ENCODE data around the gene METTL25B. TPM values are rescaled to one million over a fixed set of nuclear protein-coding genes. Genes with fewer than 3 reads are reported as not detected.
A peak's percentile ranks its signal among the peaks of the same experiment; 100 is the strongest.
"Not testable (repeated sequence)": the region's sequence is repeated elsewhere in the genome, so short reads cannot be mapped to it uniquely, and the experiment has no call there.

Gene METTL25B
- total and polyA plus RNA-seq, 7 donors: 11.8 to 33.1 (median 19.0) TPM

GRCh38 chr1:156760796-156761104 lies 32.5 kb downstream of the METTL25B start:
- Histone ChIP-seq H3K27me3 (no peaks in the 10 kb centered on the region), H3K4me3 (no peak overlapping the region), H3K36me3 (no peaks in the 10 kb centered on the region), H3K9me3 (no peaks in the 10 kb centered on the region), H3K4me1 (peaks cover 0 to 2% (median under 1%) of the 10 kb centered on the region in 4 donors), H3K27ac (no peak overlapping the region)
- 81% methylated on average over 4 of the region's 4 CpGs for WGBS, 2 donors
- DNase-seq: no peak
- intact Hi-C loops (cut with DNase I): no loop called here
- TF ChIP-seq, protein P1, sequence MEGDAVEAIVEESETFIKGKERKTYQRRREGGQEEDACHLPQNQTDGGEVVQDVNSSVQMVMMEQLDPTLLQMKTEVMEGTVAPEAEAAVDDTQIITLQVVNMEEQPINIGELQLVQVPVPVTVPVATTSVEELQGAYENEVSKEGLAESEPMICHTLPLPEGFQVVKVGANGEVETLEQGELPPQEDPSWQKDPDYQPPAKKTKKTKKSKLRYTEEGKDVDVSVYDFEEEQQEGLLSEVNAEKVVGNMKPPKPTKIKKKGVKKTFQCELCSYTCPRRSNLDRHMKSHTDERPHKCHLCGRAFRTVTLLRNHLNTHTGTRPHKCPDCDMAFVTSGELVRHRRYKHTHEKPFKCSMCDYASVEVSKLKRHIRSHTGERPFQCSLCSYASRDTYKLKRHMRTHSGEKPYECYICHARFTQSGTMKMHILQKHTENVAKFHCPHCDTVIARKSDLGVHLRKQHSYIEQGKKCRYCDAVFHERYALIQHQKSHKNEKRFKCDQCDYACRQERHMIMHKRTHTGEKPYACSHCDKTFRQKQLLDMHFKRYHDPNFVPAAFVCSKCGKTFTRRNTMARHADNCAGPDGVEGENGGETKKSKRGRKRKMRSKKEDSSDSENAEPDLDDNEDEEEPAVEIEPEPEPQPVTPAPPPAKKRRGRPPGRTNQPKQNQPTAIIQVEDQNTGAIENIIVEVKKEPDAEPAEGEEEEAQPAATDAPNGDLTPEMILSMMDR (IDR thresholded peaks at IDR 0.05): no peak
- no peak for TF ChIP-seq POLR2AphosphoS5 (IDR thresholded peaks at IDR 0.05)
- no peak for TF ChIP-seq EP300 (IDR thresholded peaks at IDR 0.05)
- TF ChIP-seq POLR2A (IDR thresholded peaks at IDR 0.05): no peak

DNA sequence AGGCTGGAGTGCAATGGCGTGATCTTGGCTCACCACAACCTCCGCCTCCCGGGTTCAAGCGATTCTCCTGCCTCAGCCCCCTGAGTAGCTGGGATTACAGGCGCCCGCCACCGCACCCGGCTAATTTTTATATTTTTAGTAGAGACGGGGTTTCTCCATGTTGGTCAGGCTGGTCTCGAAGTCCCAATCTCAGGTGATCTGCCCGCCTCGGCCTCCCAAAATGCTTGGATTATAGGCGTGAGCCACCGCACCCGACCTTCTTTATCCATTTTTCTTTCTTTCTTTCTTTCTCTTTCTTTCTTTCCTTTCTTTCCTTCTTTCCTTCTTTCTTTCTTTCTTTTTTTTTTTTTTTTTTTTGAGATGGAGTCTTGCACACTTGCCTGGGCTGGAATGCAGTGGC lies 36.9 kb downstream of the METTL25B start:
- H3K36me3 ChIP-seq, H3K27me3 ChIP-seq, H3K9me3 ChIP-seq, H3K4me3 ChIP-seq, H3K27ac ChIP-seq: not testable (repeated sequence)
- intact Hi-C loops (cut with DNase I): loop anchor here (5.0 kb wide), 1 partner anchor 38 kb away; the partner anchor contains the start of genes ISG20L2 and METTL25B
- peaks cover 0 to 32% (median 27%) of the 10 kb centered on the region in 4 donors for H3K4me1 ChIP-seq
- WGBS, 2 donors: 95 to 97% methylated on average over 15 of the region's 15 CpGs
- DNase-seq: peak; percentile 38

DNA sequence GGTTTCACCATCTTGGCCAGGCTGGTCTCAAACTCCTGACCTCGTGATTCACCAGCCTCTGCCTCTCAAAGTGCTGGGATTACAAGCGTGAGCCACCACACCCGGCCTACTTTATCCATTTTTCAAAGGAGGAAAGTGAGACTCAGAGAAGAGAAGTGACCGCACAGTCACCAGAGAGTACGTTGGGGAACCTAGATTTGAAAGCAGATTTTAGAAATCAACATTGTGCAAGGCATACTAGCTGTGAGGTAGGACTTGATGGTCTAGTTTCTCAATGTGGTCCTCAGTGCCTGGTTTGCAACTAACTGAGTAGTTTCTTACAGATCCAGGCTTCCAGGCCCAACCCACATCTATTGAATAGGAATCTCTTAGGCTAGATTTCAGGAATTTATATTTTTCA lies 37.4 kb downstream of the METTL25B start:
- Histone ChIP-seq H3K4me3 (no peak overlapping the region), H3K27me3 (no peaks in the 10 kb centered on the region), H3K27ac (no peak overlapping the region), H3K4me1 (peaks cover 0 to 37% (median 33%) of the 10 kb centered on the region in 4 donors), H3K9me3 (no peaks in the 10 kb centered on the region), H3K36me3 (peaks cover 0 to 6% (median 4%) of the 10 kb centered on the region in 4 donors)
- WGBS, 2 donors: 88 to 92% methylated on average over 5 of the region's 5 CpGs
- TF ChIP-seq POLR2AphosphoS5 (IDR thresholded peaks at IDR 0.05): no peak
- TF ChIP-seq, protein P1 (IDR thresholded peaks at IDR 0.05): no peak
- no peak for DNase-seq
- intact Hi-C loops (cut with DNase I): loop anchor here (2.0 to 5.0 kb wide), 2 partner anchors 15 to 38 kb away; partner anchors contain the start of genes HDGF, ISG20L2 and METTL25B

DNA sequence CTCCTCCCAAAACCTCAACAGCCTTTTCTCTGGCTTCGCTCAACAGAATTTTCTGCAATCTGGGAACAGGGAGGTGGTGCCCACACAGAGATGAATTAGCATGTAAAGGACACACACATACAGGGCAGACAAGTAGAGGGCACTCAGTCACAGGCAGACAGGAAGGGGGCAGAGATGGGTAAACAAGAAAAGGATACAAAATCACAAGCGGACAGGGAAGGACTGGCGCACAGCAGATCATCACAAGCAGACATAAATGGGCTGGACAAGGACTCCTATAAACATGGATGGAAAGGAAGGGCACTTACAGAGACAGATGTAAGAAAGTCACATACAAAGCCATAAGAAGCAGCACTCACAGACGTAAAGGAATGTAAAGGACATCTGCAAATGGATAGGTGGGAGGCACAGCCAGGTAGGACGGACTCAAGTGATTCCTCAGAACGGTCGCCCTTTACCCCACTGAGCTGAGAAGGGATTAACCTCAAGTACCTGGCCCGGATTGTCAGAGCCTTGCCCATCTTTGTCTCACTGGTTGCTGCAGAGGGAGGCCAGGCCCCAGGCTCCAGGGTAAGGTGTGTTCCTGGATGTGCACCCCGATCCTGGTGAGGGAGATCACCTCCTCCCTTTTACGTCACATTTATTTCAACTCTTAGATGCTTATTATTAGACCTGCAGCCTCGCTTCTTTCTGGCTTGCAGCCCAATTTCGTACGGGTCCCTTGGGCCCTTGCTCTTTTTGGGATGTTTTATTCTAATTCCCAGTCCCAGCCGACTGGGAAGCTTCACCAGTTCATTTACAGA lies 38.2 kb downstream of the METTL25B start:
- intact Hi-C loops (cut with DNase I): loop anchor here (2.0 to 5.0 kb wide), 2 partner anchors 16 to 39 kb away; partner anchors contain the start of genes HDGF, ISG20L2 and METTL25B
- no peaks in the 10 kb centered on the region for H3K9me3 ChIP-seq

GRCh38 chr1:156767101-156767878 lies 39.0 kb downstream of the METTL25B start, which contains the start of gene PRCC:
PRCC (plus strand) TSS chr1:156767535; CDS start chr1:156767772, 237 bp downstream.
- H3K9me3 ChIP-seq: no peaks in the 10 kb centered on the region
- H3K4me1 ChIP-seq: peaks cover 0 to 50% (median 47%) of the 10 kb centered on the region in 4 donors
- peak within 1 kb of the TSS; percentile 92 to 96 (median 94) for H3K27ac ChIP-seq
- H3K36me3 ChIP-seq: peaks cover 0 to 18% (median 6%) of the 10 kb centered on the region in 4 donors
- 0% methylated on average over 50 of the region's 50 CpGs for WGBS, 2 donors
- DNase-seq: peak; percentile 99
- intact Hi-C loops (cut with DNase I): loop anchor here (2.0 to 5.0 kb wide), 2 partner anchors 16 to 40 kb away; partner anchors contain the start of genes HDGF, ISG20L2 and METTL25B
- H3K27me3 ChIP-seq: no peaks in the 10 kb centered on the region
- TF ChIP-seq POLR2AphosphoS5 (IDR thresholded peaks at IDR 0.05) (peak; percentile 75 to 87 (median 79)), EP300 (IDR thresholded peaks at IDR 0.05) (peak in 1 of 4 donors; percentile 60), POLR2A (IDR thresholded peaks at IDR 0.05) (peak in 1 of 2 donors; percentile 19)
- TF ChIP-seq, protein P1 (IDR thresholded peaks at IDR 0.05): no peak
- H3K4me3 ChIP-seq: peak within 1 kb of the TSS; percentile 67 to 99 (median 86)

More for the DNA sequence above, 38.2 kb downstream of the METTL25B start:
- H3K4me3 ChIP-seq: peak overlapping the region; percentile 67 to 99 (median 82)
- 5 to 8% methylated on average over 14 of the region's 14 CpGs for WGBS, 2 donors
- H3K4me1 ChIP-seq: peaks cover 0 to 46% (median 41%) of the 10 kb centered on the region in 4 donors
- H3K27me3 ChIP-seq: no peaks in the 10 kb centered on the region
- DNase-seq: peak; percentile 51
- peak overlapping the region; percentile 91 to 96 (median 94) for H3K27ac ChIP-seq
- no peak for TF ChIP-seq POLR2AphosphoS5 (IDR thresholded peaks at IDR 0.05)
- no peak for TF ChIP-seq EP300 (IDR thresholded peaks at IDR 0.05)
- H3K36me3 ChIP-seq: peaks cover 0 to 14% (median 6%) of the 10 kb centered on the region in 4 donors

Data from sigmoid colon (tissue), 7 donors.